Measurements from ENCODE around the gene AP3S2. TPM values are rescaled to one million over a fixed set of nuclear protein-coding genes. Genes with fewer than 3 reads are reported as not detected.

AP3S2 gene
- total RNA-seq, 1 donor from 2014 or later = 32.2 TPM

DNA sequence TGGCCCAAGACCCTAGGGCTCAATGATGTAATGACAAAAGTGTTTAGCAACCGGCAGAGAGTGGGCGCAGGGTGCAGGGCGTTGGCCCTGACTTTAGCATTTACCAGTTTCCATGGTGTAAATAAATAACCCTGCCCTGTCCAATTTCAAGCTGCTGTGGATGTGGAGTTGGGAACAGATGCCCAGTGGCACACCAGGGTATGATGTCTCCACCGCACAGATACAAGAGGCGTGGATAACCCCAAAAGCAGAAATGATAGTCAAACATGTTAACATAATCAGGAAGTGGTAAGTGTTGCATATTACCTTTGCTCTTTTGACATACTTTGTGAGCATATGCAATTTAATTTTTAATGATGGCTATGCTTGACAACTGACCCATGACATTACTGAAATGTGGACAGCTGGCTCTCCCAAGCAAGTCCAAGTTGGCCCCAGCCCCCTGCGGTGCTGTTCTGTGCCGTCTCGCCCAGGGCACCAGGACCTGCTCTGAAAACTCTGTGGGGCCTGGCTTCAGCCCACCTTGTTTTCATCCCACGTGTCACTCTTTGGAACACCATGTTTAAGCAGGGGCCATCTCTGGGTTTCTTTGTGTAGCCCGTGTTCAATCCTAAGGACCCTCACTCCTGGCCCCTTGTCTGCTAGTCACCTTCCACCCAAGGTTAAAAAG is 68.4 kb downstream of the AP3S2 start:
- Mint-ChIP-seq H3K27ac (no peak overlapping the region), H3K9me3 (no peaks in the 10 kb centered on the region), H3K36me3 (no peaks in the 10 kb centered on the region), H3K4me1 (ENCODE audit: unreplicated experiment) (peaks cover 19% of the 10 kb centered on the region), H3K27me3 (peaks cover 17% of the 10 kb centered on the region), H3K4me3 (no peak overlapping the region)
- no peak for TF ChIP-seq CTCF (conservative IDR thresholded peaks at IDR 0.05)
- no peak for DNase-seq (ENCODE audit: extremely low spot score, unreplicated experiment)

DNA sequence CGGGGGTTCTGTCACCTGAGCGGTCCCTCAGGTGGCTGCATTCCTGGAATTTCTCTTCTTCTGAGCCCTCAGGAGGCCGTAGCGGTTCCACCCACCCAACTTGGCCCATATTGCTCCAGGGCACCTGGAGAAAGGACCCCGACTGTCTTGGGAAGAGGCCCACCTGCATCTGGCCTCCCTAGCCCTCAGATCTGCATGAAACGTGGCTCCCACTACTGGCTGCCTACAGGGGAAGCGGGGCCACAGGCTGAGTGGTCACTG is 69.3 kb downstream of the AP3S2 start:
- DNase-seq (ENCODE audit: extremely low spot score, unreplicated experiment) = no peak
- no peak for TF ChIP-seq CTCF (conservative IDR thresholded peaks at IDR 0.05)
- Mint-ChIP-seq H3K4me1 (ENCODE audit: unreplicated experiment) (peaks cover 16% of the 10 kb centered on the region), H3K4me3 (no peak overlapping the region), H3K27ac (no peak overlapping the region), H3K36me3 (no peaks in the 10 kb centered on the region), H3K9me3 (no peaks in the 10 kb centered on the region), H3K27me3 (peaks cover 17% of the 10 kb centered on the region)

DNA sequence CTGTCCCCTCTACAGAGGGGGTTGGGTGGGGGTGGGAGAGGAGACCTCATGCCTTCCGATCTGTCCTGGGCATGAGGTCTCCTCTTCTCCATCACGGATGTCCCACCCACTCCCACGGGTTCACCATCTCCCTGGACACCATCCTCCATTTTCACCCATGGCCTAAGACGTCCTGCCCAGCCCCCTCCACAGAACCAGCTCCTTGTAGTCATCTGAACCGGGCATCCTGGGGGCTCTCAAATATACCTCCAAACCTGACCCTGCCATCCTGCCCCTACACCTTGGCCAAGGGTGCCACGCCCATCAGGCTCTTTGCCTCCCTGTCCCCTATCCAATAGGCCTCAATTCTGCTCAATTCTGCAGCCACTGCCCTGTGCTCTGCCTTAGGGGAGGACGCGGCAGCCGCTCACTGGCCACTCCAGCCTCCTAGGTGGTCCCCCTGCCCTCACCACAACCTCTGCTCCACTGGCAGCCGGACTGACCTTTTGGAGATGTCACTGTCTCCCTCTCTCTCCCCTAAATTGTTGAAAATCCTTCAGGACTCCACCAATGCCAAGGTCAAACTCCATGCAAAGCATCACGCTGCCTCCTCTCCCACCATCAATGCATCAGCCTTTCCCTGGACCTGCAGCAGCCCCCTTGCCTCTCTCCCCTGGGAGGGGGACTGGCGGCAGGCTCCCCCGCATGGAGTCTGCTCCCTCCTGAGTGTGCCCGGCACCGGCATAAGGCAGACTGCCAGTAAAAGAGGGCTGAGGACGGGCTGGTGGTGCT is 69.8 kb downstream of the AP3S2 start:
- no peak for TF ChIP-seq CTCF (conservative IDR thresholded peaks at IDR 0.05)
- Mint-ChIP-seq H3K9me3 (no peaks in the 10 kb centered on the region), H3K36me3 (no peaks in the 10 kb centered on the region), H3K4me1 (ENCODE audit: unreplicated experiment) (peaks cover 13% of the 10 kb centered on the region), H3K27ac (no peak overlapping the region), H3K27me3 (peaks cover 17% of the 10 kb centered on the region), H3K4me3 (no peak overlapping the region)
- DNase-seq (ENCODE audit: extremely low spot score, unreplicated experiment) = no peak

DNA sequence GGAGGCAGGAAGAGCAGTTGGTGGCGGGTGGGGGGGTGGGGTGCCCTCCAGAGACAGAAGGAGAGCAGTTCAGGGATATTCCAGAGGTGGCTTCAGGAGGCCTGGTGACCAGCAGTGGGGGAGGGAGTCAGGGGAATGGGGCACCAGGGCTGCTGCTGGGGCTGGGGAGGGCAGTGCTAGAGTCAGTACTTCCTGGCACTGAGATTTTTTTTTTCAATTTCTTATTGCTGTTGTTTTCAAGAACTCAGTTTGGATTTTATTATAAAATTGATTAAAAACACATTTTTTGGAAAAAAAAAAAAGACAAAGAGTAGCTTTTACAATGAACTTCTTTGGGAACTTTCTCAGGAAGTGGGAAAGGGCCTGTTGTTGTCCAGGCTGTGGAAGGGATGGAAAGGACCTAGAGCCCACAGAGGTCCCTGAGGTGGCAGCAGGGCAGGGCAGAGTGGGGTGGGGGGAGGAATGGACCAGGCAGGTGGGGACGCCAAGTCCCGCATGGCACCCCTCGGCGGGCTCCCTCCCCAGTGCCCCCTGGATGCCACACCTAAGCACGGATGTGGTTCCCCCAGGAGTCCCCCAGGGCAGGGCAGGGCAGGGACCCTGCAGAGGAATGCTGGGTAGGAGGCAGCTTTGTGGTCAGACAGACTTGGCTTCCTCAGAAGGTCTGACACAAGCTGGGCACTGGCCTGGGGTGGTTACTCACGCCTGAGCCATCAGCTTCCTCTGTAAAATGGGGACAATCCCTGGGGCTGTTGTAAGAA is 70.7 kb downstream of the AP3S2 start:
- H3K4me1 Mint-ChIP-seq (ENCODE audit: unreplicated experiment) = peaks cover 5% of the 10 kb centered on the region
- no peaks in the 10 kb centered on the region for H3K9me3 Mint-ChIP-seq
- TF ChIP-seq CTCF (conservative IDR thresholded peaks at IDR 0.05) = no peak
- no peak for DNase-seq (ENCODE audit: extremely low spot score, unreplicated experiment)
- H3K36me3 Mint-ChIP-seq = no peaks in the 10 kb centered on the region
- H3K27ac Mint-ChIP-seq = no peak overlapping the region
- peaks cover 19% of the 10 kb centered on the region for H3K27me3 Mint-ChIP-seq
- H3K4me3 Mint-ChIP-seq = no peak overlapping the region

GRCh38 chr15:89822611-89822950 is 71.2 kb downstream of the AP3S2 start:
- DNase-seq (ENCODE audit: extremely low spot score, unreplicated experiment) = no peak
- H3K4me1 Mint-ChIP-seq (ENCODE audit: unreplicated experiment) = peaks cover 5% of the 10 kb centered on the region
- H3K4me3 Mint-ChIP-seq = no peak overlapping the region
- no peaks in the 10 kb centered on the region for H3K36me3 Mint-ChIP-seq
- TF ChIP-seq CTCF (conservative IDR thresholded peaks at IDR 0.05) = no peak
- no peak overlapping the region for H3K27ac Mint-ChIP-seq
- H3K9me3 Mint-ChIP-seq = no peaks in the 10 kb centered on the region
- peaks cover 23% of the 10 kb centered on the region for H3K27me3 Mint-ChIP-seq

Measured in type B pancreatic cell (in vitro differentiated cells).